ENCODE results near the gene MTA3.
"Not testable (repeated sequence)": the region's sequence is repeated elsewhere in the genome, so short reads cannot be mapped to it uniquely, and the experiment has no call there.

Gene MTA3

GRCh38 chr2:42613281-42614064 lies 45.0 kb downstream of the MTA3 start:
- peaks cover 4 to 10% of the 10 kb centered on the region in 2 donors for H3K4me1 Mint-ChIP-seq
- no peak for DNase-seq
- peak; percentile 68 to 74 for ATAC-seq (replicated peaks)

GRCh38 chr2:42614838-42615237 lies 46.4 kb downstream of the MTA3 start:
- ATAC-seq (replicated peaks): no peak
- no peak overlapping the region for H3K4me3 Mint-ChIP-seq
- no peaks in the 10 kb centered on the region for H3K27me3 Mint-ChIP-seq

More at GRCh38 chr2:42613281-42614064, 45.0 kb downstream of the MTA3 start:
- Mint-ChIP-seq H3K27me3 (no peaks in the 10 kb centered on the region), H3K27ac (no peak overlapping the region), H3K36me3 (peaks cover 20 to 25% of the 10 kb centered on the region in 2 donors), H3K4me3 (no peak overlapping the region), H3K9me3 (no peaks in the 10 kb centered on the region)

GRCh38 chr2:42618116-42618515 lies 49.7 kb downstream of the MTA3 start:
- ATAC-seq (replicated peaks) (no peak), DNase-seq (no peak)
- no peaks in the 10 kb centered on the region for H3K9me3 Mint-ChIP-seq
- peaks cover 3 to 8% of the 10 kb centered on the region in 2 donors for H3K4me1 Mint-ChIP-seq
- no peaks in the 10 kb centered on the region for H3K27me3 Mint-ChIP-seq
- H3K27ac Mint-ChIP-seq: no peak overlapping the region
- peaks cover 23 to 33% of the 10 kb centered on the region in 2 donors for H3K36me3 Mint-ChIP-seq
- no peak overlapping the region for H3K4me3 Mint-ChIP-seq

More at GRCh38 chr2:42614838-42615237, 46.4 kb downstream of the MTA3 start:
- Mint-ChIP-seq H3K36me3 (peaks cover 27% of the 10 kb centered on the region in 2 donors), H3K27ac (no peak overlapping the region), H3K9me3 (no peaks in the 10 kb centered on the region), H3K4me1 (peaks cover 4 to 10% of the 10 kb centered on the region in 2 donors)
- no peak for DNase-seq

- Mint-ChIP-seq H3K4me3 (no peak overlapping the region), H3K27me3 (no peaks in the 10 kb centered on the region), H3K27ac (no peak overlapping the region), H3K9me3 (no peaks in the 10 kb centered on the region), H3K36me3 (peaks cover 23 to 33% of the 10 kb centered on the region in 2 donors), H3K4me1 (no peaks in the 10 kb centered on the region)
- ATAC-seq (replicated peaks) (no peak), DNase-seq (no peak)
Measured at GRCh38 chr2:42618972-42619371, 50.5 kb downstream of the MTA3 start.

- not testable (repeated sequence) for ATAC-seq (replicated peaks); H3K27me3 Mint-ChIP-seq; H3K4me3 Mint-ChIP-seq
Measured at GRCh38 chr2:42621626-42622025, 53.2 kb downstream of the MTA3 start.

GRCh38 chr2:42622943-42623676 lies 54.7 kb downstream of the MTA3 start:
- no peak overlapping the region for H3K27ac Mint-ChIP-seq
- no peak for DNase-seq
- H3K4me1 Mint-ChIP-seq: no peaks in the 10 kb centered on the region
- no peaks in the 10 kb centered on the region for H3K27me3 Mint-ChIP-seq
- H3K36me3 Mint-ChIP-seq: peaks cover 20 to 30% of the 10 kb centered on the region in 2 donors
- H3K9me3 Mint-ChIP-seq: no peaks in the 10 kb centered on the region
- H3K4me3 Mint-ChIP-seq: no peak overlapping the region
- ATAC-seq (replicated peaks): no peak

More at GRCh38 chr2:42621626-42622025, 53.2 kb downstream of the MTA3 start:
- not testable (repeated sequence) for H3K4me1 Mint-ChIP-seq, H3K27ac Mint-ChIP-seq, DNase-seq, H3K9me3 Mint-ChIP-seq
- H3K36me3 Mint-ChIP-seq: peaks cover 23 to 31% of the 10 kb centered on the region in 2 donors

GRCh38 chr2:42624047-42624446 lies 55.6 kb downstream of the MTA3 start:
- DNase-seq (no peak), ATAC-seq (replicated peaks) (no peak)
- H3K27me3 Mint-ChIP-seq: no peaks in the 10 kb centered on the region
- H3K27ac Mint-ChIP-seq: no peak overlapping the region
- H3K4me1 Mint-ChIP-seq: no peaks in the 10 kb centered on the region
- H3K4me3 Mint-ChIP-seq: no peak overlapping the region
- no peaks in the 10 kb centered on the region for H3K9me3 Mint-ChIP-seq
- H3K36me3 Mint-ChIP-seq: peaks cover 11 to 26% of the 10 kb centered on the region in 2 donors

- not testable (repeated sequence) for H3K4me3 Mint-ChIP-seq; H3K9me3 Mint-ChIP-seq; H3K36me3 Mint-ChIP-seq; H3K4me1 Mint-ChIP-seq; H3K27ac Mint-ChIP-seq; DNase-seq; ATAC-seq (replicated peaks); H3K27me3 Mint-ChIP-seq
Measured at GRCh38 chr2:42628024-42628423, 59.6 kb downstream of the MTA3 start.

GRCh38 chr2:42636934-42637333 lies 68.5 kb downstream of the MTA3 start:
- no peak for DNase-seq
- Mint-ChIP-seq H3K27me3 (no peaks in the 10 kb centered on the region), H3K4me3 (no peak overlapping the region), H3K4me1 (no peaks in the 10 kb centered on the region), H3K36me3 (peaks cover 0 to 3% of the 10 kb centered on the region in 2 donors), H3K27ac (no peak overlapping the region), H3K9me3 (no peaks in the 10 kb centered on the region)
- no peak for ATAC-seq (replicated peaks)

GRCh38 chr2:42638080-42638784 lies 69.8 kb downstream of the MTA3 start:
- Mint-ChIP-seq H3K4me1 (no peaks in the 10 kb centered on the region), H3K27ac (no peak overlapping the region), H3K9me3 (no peaks in the 10 kb centered on the region), H3K27me3 (no peaks in the 10 kb centered on the region), H3K36me3 (peaks cover 0 to 3% of the 10 kb centered on the region in 2 donors), H3K4me3 (no peak overlapping the region)
- DNase-seq (no peak), ATAC-seq (replicated peaks) (no peak)

GRCh38 chr2:42639340-42640077 lies 71.1 kb downstream of the MTA3 start:
- DNase-seq: no peak
- peaks cover 0 to 1% of the 10 kb centered on the region in 2 donors for H3K36me3 Mint-ChIP-seq
- no peak for ATAC-seq (replicated peaks)
- H3K27me3 Mint-ChIP-seq: no peaks in the 10 kb centered on the region
- H3K4me1 Mint-ChIP-seq: no peaks in the 10 kb centered on the region
- no peaks in the 10 kb centered on the region for H3K9me3 Mint-ChIP-seq
- no peak overlapping the region for H3K27ac Mint-ChIP-seq
- H3K4me3 Mint-ChIP-seq: no peak overlapping the region

GRCh38 chr2:42640261-42640660 lies 71.8 kb downstream of the MTA3 start:
- Mint-ChIP-seq H3K4me3 (no peak overlapping the region), H3K36me3 (peaks cover 6 to 7% of the 10 kb centered on the region in 2 donors), H3K4me1 (no peaks in the 10 kb centered on the region), H3K27me3 (no peaks in the 10 kb centered on the region), H3K9me3 (no peaks in the 10 kb centered on the region), H3K27ac (no peak overlapping the region)
- ATAC-seq (replicated peaks): no peak
- no peak for DNase-seq

- not testable (repeated sequence) for DNase-seq; H3K4me1 Mint-ChIP-seq; H3K9me3 Mint-ChIP-seq; H3K27me3 Mint-ChIP-seq; H3K4me3 Mint-ChIP-seq; H3K27ac Mint-ChIP-seq; ATAC-seq (replicated peaks)
- H3K36me3 Mint-ChIP-seq: peaks cover 18 to 20% of the 10 kb centered on the region in 2 donors
Measured at GRCh38 chr2:42642371-42642770, 73.9 kb downstream of the MTA3 start.

GRCh38 chr2:42645551-42645950 lies 77.1 kb downstream of the MTA3 start:
- H3K9me3 Mint-ChIP-seq: no peaks in the 10 kb centered on the region
- H3K4me1 Mint-ChIP-seq: peaks cover 4 to 5% of the 10 kb centered on the region in 2 donors
- H3K27ac Mint-ChIP-seq: no peak overlapping the region
- no peak for ATAC-seq (replicated peaks)
- H3K27me3 Mint-ChIP-seq: no peaks in the 10 kb centered on the region
- no peak for DNase-seq
- no peak overlapping the region for H3K4me3 Mint-ChIP-seq
- peaks cover 18 to 24% of the 10 kb centered on the region in 2 donors for H3K36me3 Mint-ChIP-seq
